IMR-90 (cell line): ENCODE results near the gene MICOS13.

Source experiments
- BHLHE40 ChIP-seq: fragments of 150-350 bp; IDR thresholded peaks from 2 replicates; pipeline ENCODE4 v1.6.1; 2016; ENCODE audit warnings: mild to moderate bottlenecking, low read depth, low read length
- CEBPB ChIP-seq: IDR thresholded peaks from 2 replicates; pipeline ENCODE4 v1.6.1; 2012; ENCODE audit warnings: low read depth, low read length, improper control_type of control experiment
- CHD1 ChIP-seq: IDR thresholded peaks from 2 replicates; pipeline ENCODE4 v1.6.1; 2012; ENCODE audit warnings: low read depth, low read length, improper control_type of control experiment
- CTCF ChIP-seq: conservative IDR thresholded peaks from 2 replicates; pipeline ENCODE4 v1.5.1; 2012; ENCODE audit warnings: mild to moderate bottlenecking, low read depth, low read length, improper control_type of control experiment
- FOS ChIP-seq: fragments of 150-350 bp; IDR thresholded peaks from 2 replicates; pipeline ENCODE4 v1.6.1; 2016; ENCODE audit warnings: low read depth, low read length
- MAFK ChIP-seq: IDR thresholded peaks from 2 replicates; pipeline ENCODE4 v1.6.1; 2012; ENCODE audit warnings: low read depth, low read length, improper control_type of control experiment
- NFE2L2 ChIP-seq: fragments of 150-350 bp; IDR thresholded peaks from 2 replicates; pipeline ENCODE4 v1.6.1; 2016; ENCODE audit warnings: low read depth, mild to moderate bottlenecking, low read length
- POLR2A ChIP-seq: IDR thresholded peaks from 2 replicates; pipeline ENCODE4 v1.6.1; 2012; ENCODE audit warnings: mild to moderate bottlenecking, low read depth, low read length
- RAD21 ChIP-seq: IDR thresholded peaks from 2 replicates; pipeline ENCODE4 v1.6.1; 2012; ENCODE audit warnings: low read length, improper control_type of control experiment
- RCOR1 ChIP-seq: IDR thresholded peaks from 2 replicates; pipeline ENCODE4 v1.6.1; 2012; ENCODE audit warnings: mild to moderate bottlenecking, low read length, improper control_type of control experiment; ENCODE audit not compliant: insufficient replicate concordance

- TF ChIP-seq CTCF: no peak
- TF ChIP-seq POLR2A: no peak
- TF ChIP-seq CHD1: no peak
- no peak for TF ChIP-seq RAD21
- no peak for TF ChIP-seq BHLHE40
- no peak for TF ChIP-seq CEBPB
- no peak for TF ChIP-seq NFE2L2
- TF ChIP-seq RCOR1: no peak
- TF ChIP-seq FOS: no peak
- no peak for TF ChIP-seq MAFK
Observed at GRCh38 chr19:5671600-5671999, 8.7 kb downstream of the MICOS13 start.
